Astrocyte (in vitro differentiated cells and primary cell): ENCODE measurements around the gene VOPP1. TPM values are rescaled to one million over a fixed set of nuclear protein-coding genes. Genes with fewer than 3 reads are reported as not detected.

Experiments used
- DNase-seq: peaks from one replicate; pipeline ENCODE4 v3.0.0-alpha.2; 2010; ENCODE audit warnings: low read depth
- FAIRE-seq: peaks from 2 replicates; lab custom pipeline; 2011; peaks lifted over from hg19 to GRCh38; lab: Jason Lieb, UNC
- H2AFZ ChIP-seq: 2 replicates; pipeline ENCODE4 v1.6.0; 2012; ENCODE audit warnings: low read depth, low read length, inconsistent platforms
- H3K27ac ChIP-seq: 2 replicates; pipeline ENCODE4 v1.5.1; 2011; ENCODE audit warnings: low read depth, low read length, inconsistent platforms
- H3K27me3 ChIP-seq: 2 replicates; pipeline ENCODE4 v1.6.0; 2011; ENCODE audit warnings: low read length, inconsistent platforms; ENCODE audit not compliant: insufficient read depth
- H3K36me3 ChIP-seq: 2 replicates; pipeline ENCODE4 v1.5.1; 2011; ENCODE audit warnings: low read length, inconsistent platforms; ENCODE audit not compliant: insufficient read depth
- H3K4me1 ChIP-seq: 2 replicates; pipeline ENCODE4 v1.5.1; 2011; ENCODE audit warnings: low read length, inconsistent platforms; ENCODE audit not compliant: insufficient read depth
- H3K4me2 ChIP-seq: 2 replicates; pipeline ENCODE4 v1.6.0; 2012; ENCODE audit warnings: low read length, inconsistent platforms
- H3K4me3 ChIP-seq: 2 replicates; pipeline ENCODE4 v1.5.1; 2011; ENCODE audit warnings: low read depth, mild to moderate bottlenecking, low read length, inconsistent platforms; ENCODE audit not compliant: insufficient read depth
- H3K79me2 ChIP-seq: 2 replicates; pipeline ENCODE4 v1.6.0; 2012; ENCODE audit warnings: mild to moderate bottlenecking, low read length, inconsistent platforms; ENCODE audit not compliant: insufficient read depth
- H3K9ac ChIP-seq: 2 replicates; pipeline ENCODE4 v1.6.0; 2012; ENCODE audit warnings: mild to moderate bottlenecking, low read length, inconsistent platforms
- H3K9me3 ChIP-seq: 2 replicates; pipeline ENCODE4 v1.5.1; 2012; ENCODE audit warnings: low read depth, mild to moderate bottlenecking, low read length, inconsistent platforms; ENCODE audit not compliant: insufficient read depth
- H4K20me1 ChIP-seq: 2 replicates; pipeline ENCODE4 v1.6.0; 2012; ENCODE audit warnings: low read length, inconsistent platforms; ENCODE audit not compliant: insufficient read depth
- H3K27ac Mint-ChIP-seq: one replicate; pipeline ENCODE4 v1.8.0; 2021; ENCODE audit warnings: mild to moderate bottlenecking, mixed read lengths; ENCODE audit not compliant: unreplicated experiment
- H3K27me3 Mint-ChIP-seq: one replicate; pipeline ENCODE4 v1.8.0; 2021; ENCODE audit warnings: low read depth, mixed read lengths; ENCODE audit not compliant: unreplicated experiment
- H3K36me3 Mint-ChIP-seq: one replicate; pipeline ENCODE4 v1.8.0; 2021; ENCODE audit warnings: low read depth, mixed read lengths; ENCODE audit not compliant: unreplicated experiment
- H3K4me1 Mint-ChIP-seq: one replicate; pipeline ENCODE4 v1.8.0; 2021; ENCODE audit warnings: low read depth, mixed read lengths; ENCODE audit not compliant: unreplicated experiment
- H3K4me3 Mint-ChIP-seq: one replicate; pipeline ENCODE4 v1.8.0; 2021; ENCODE audit warnings: mild to moderate bottlenecking, moderate library complexity, mixed read lengths; ENCODE audit not compliant: unreplicated experiment
- H3K9me3 Mint-ChIP-seq: one replicate; pipeline ENCODE4 v1.8.0; 2021; ENCODE audit warnings: mild to moderate bottlenecking, mixed read lengths; ENCODE audit not compliant: unreplicated experiment
- EZH2 ChIP-seq: IDR thresholded peaks from 2 replicates; pipeline ENCODE4 v1.6.1; 2012; ENCODE audit warnings: mild to moderate bottlenecking, low read length, inconsistent platforms; ENCODE audit not compliant: insufficient read depth
- total RNA-seq: library from RNA; stranded (reverse); gene quantifications from 2 replicates; pipeline ENCODE4 v1.2.1, GENCODE V29; 2021
- TF ChIP-seq, protein P1 (sequence below): IDR thresholded peaks from 2 replicates; pipeline ENCODE4 v1.5.1; 2011; ENCODE audit warnings: low read depth, mild to moderate bottlenecking, inconsistent platforms, low read length, moderate library complexity; ENCODE audit not compliant: insufficient read depth

The VOPP1 gene
- total RNA-seq, 1 donor from 2014 or later, result 133 TPM

DNA sequence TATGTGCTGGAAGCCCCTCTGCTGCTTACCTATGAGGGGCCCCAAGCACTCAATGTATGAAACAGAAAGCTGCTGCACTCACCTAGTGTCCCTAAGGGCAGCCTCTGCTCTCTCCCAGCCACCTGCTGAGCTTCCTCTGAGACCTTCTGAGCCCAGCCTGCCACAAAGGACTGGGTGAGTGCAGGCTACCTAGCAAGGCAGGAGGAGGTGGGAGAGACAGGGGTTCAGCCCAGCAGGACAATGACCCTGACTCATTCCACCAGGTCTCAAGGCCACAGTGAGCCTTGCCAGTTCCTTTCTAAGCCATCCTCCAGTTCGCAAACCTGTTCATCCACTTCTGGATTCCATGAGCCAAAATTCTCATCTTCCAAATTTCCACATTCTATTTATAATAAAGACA, 16.3 kb downstream of the VOPP1 start:
- H3K9me3 Mint-ChIP-seq, result no peaks in the 10 kb centered on the region
- no peak overlapping the region for H2AFZ ChIP-seq
- H3K27me3 Mint-ChIP-seq, result no peaks in the 10 kb centered on the region
- FAIRE-seq (no peak), DNase-seq (no peak)
- peaks cover 16% of the 10 kb centered on the region for H3K36me3 Mint-ChIP-seq
- no peak overlapping the region for H3K27ac ChIP-seq
- peaks cover 53% of the 10 kb centered on the region for H3K4me1 Mint-ChIP-seq
- no peaks in the 10 kb centered on the region for H3K27me3 ChIP-seq
- H3K27ac Mint-ChIP-seq, result no peak overlapping the region
- no peaks in the 10 kb centered on the region for H3K36me3 ChIP-seq
- H3K9ac ChIP-seq, result no peak overlapping the region
- H3K79me2 ChIP-seq, result peaks cover 98% of the 10 kb centered on the region
- H3K9me3 ChIP-seq, result no peaks in the 10 kb centered on the region
- H3K4me2 ChIP-seq, result no peak overlapping the region
- peaks cover 99% of the 10 kb centered on the region for H4K20me1 ChIP-seq
- TF ChIP-seq, protein P1, sequence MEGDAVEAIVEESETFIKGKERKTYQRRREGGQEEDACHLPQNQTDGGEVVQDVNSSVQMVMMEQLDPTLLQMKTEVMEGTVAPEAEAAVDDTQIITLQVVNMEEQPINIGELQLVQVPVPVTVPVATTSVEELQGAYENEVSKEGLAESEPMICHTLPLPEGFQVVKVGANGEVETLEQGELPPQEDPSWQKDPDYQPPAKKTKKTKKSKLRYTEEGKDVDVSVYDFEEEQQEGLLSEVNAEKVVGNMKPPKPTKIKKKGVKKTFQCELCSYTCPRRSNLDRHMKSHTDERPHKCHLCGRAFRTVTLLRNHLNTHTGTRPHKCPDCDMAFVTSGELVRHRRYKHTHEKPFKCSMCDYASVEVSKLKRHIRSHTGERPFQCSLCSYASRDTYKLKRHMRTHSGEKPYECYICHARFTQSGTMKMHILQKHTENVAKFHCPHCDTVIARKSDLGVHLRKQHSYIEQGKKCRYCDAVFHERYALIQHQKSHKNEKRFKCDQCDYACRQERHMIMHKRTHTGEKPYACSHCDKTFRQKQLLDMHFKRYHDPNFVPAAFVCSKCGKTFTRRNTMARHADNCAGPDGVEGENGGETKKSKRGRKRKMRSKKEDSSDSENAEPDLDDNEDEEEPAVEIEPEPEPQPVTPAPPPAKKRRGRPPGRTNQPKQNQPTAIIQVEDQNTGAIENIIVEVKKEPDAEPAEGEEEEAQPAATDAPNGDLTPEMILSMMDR, result no peak
- no peak for TF ChIP-seq EZH2
- no peak overlapping the region for H3K4me3 Mint-ChIP-seq
- H3K4me1 ChIP-seq, result peaks cover 38% of the 10 kb centered on the region
- H3K4me3 ChIP-seq, result no peak overlapping the region

DNA sequence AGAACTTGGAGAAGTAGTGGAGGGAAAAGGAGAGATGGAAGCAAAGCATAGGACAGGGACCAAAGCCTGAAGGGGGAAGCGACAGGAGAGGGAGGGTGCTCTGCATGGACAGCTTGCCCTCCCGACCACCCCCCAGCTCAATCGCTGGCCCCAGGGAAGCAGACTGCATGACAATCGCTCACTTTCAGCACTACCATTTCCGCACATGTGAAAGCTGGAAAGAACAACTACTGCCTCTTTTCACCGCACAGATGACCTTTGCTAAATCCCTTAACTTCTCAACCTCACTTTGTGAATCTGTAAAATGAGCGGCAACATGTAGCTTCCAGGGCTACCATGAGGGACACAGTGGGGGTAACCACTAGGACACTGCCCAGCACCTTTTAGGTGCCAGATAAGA, 17.1 kb downstream of the VOPP1 start:
- Histone ChIP-seq H4K20me1 (peaks cover 99% of the 10 kb centered on the region), H3K4me2 (no peak overlapping the region), H3K79me2 (peaks cover 98% of the 10 kb centered on the region), H3K9me3 (no peaks in the 10 kb centered on the region), H3K9ac (no peak overlapping the region), H2AFZ (no peak overlapping the region), H3K27me3 (no peaks in the 10 kb centered on the region), H3K4me1 (peaks cover 38% of the 10 kb centered on the region), H3K36me3 (no peaks in the 10 kb centered on the region), H3K4me3 (no peak overlapping the region), H3K27ac (peak overlapping the region; percentile 4)
- no peak overlapping the region for H3K4me3 Mint-ChIP-seq
- no peak for TF ChIP-seq EZH2
- TF ChIP-seq, protein P1, result no peak
- no peak for DNase-seq
- no peaks in the 10 kb centered on the region for H3K9me3 Mint-ChIP-seq
- H3K36me3 Mint-ChIP-seq, result peaks cover 16% of the 10 kb centered on the region
- FAIRE-seq, result no peak
- H3K27me3 Mint-ChIP-seq, result no peaks in the 10 kb centered on the region
- peaks cover 57% of the 10 kb centered on the region for H3K4me1 Mint-ChIP-seq
- peak overlapping the region; percentile 13 for H3K27ac Mint-ChIP-seq

DNA sequence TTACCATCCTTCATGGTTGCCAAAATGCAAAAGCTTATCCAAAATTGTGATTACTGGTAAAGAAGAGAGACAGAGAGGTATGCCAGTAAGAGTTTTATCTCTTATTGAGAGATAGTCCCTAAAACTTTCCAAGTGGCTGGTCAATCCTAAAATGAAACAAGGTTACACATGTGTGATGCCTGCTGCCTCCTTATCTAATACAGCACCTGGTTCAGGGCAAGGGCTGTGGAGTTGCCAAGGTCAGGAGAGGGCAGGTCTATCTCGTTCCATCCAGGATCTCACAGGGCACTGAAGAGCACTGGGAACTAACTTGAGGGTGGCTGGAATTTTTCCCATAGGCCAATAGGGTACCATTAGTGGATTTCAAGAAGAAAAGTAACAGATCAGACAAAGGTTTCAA, 18.3 kb downstream of the VOPP1 start:
- Histone ChIP-seq H3K27me3 (no peaks in the 10 kb centered on the region), H3K9me3 (no peaks in the 10 kb centered on the region), H3K79me2 (peaks cover 98% of the 10 kb centered on the region), H3K27ac (no peak overlapping the region), H3K4me1 (peaks cover 38% of the 10 kb centered on the region), H2AFZ (no peak overlapping the region), H3K36me3 (no peaks in the 10 kb centered on the region), H3K4me2 (peak overlapping the region; percentile 19), H4K20me1 (peaks cover 99% of the 10 kb centered on the region), H3K4me3 (no peak overlapping the region), H3K9ac (peak overlapping the region; percentile 15)
- H3K9me3 Mint-ChIP-seq, result no peaks in the 10 kb centered on the region
- H3K4me3 Mint-ChIP-seq, result no peak overlapping the region
- H3K36me3 Mint-ChIP-seq, result peaks cover 16% of the 10 kb centered on the region
- peaks cover 57% of the 10 kb centered on the region for H3K4me1 Mint-ChIP-seq
- FAIRE-seq, result no peak
- no peak overlapping the region for H3K27ac Mint-ChIP-seq
- H3K27me3 Mint-ChIP-seq, result no peaks in the 10 kb centered on the region
- TF ChIP-seq EZH2, result no peak
- TF ChIP-seq, protein P1, result no peak
- DNase-seq, result no peak
